ENCODE results near the gene ARID1B.

The ARID1B gene

DNA sequence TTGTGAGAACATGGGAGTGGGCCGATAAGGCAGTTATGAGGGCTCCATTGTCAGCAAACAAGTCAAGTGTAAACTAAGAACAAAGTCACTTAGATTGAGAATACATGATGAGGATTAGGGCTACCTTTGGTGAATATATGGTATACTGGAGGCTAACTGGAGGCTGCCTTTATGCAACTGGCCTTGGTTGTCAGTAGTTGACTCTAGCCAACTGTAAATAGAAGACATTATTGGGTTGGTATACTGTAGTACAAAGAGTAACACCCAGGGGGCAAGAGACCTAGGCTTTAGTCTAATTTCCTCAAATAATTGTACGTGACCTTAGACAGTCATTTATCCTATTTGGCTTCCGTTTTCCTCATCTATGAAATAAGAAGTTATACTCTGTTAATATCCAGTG lies 235.2 kb downstream of the ARID1B start:
- no peak overlapping the region for H3K4me3 ChIP-seq (ENCODE audit: low read depth, low read length)
- DNase-seq (ENCODE audit: low read depth) = no peak
- TF ChIP-seq, protein P1, sequence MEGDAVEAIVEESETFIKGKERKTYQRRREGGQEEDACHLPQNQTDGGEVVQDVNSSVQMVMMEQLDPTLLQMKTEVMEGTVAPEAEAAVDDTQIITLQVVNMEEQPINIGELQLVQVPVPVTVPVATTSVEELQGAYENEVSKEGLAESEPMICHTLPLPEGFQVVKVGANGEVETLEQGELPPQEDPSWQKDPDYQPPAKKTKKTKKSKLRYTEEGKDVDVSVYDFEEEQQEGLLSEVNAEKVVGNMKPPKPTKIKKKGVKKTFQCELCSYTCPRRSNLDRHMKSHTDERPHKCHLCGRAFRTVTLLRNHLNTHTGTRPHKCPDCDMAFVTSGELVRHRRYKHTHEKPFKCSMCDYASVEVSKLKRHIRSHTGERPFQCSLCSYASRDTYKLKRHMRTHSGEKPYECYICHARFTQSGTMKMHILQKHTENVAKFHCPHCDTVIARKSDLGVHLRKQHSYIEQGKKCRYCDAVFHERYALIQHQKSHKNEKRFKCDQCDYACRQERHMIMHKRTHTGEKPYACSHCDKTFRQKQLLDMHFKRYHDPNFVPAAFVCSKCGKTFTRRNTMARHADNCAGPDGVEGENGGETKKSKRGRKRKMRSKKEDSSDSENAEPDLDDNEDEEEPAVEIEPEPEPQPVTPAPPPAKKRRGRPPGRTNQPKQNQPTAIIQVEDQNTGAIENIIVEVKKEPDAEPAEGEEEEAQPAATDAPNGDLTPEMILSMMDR (conservative IDR thresholded peaks at IDR 0.05; ENCODE audit: low read depth, low read length) = no peak

DNA sequence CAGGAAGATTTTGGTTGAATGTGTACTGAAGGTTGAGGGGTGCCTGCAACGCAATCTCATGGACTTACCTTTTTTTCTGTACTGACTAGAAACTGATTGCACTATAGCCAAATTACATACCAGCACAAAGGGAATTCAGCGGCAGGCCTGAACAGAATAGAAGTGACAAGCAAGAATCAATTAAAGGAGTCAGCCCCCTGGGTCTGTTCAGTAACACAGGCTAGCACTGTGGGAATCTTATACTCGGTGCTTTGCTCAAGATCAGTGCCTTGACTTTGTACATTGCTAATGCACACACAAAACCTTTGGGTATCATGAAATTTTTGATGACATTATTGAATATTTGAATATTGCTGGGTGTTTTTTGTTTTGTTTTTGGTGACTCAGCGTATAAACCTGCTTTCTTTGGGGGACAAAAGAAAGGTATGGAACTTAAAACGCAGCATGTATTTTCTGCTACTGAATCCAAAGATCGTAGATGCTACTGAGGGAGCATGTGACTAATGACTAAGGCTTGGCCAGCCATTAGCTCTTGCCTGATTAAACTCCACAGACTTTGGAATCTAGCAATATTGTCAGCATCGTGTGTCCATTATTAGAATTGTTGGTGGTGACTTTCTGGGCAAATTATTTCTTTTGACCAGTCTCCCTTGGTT lies 236.6 kb downstream of the ARID1B start:
- no peak for DNase-seq (ENCODE audit: low read depth)
- H3K4me3 ChIP-seq (ENCODE audit: low read depth, low read length) = no peak overlapping the region
- TF ChIP-seq, protein P1 (conservative IDR thresholded peaks at IDR 0.05; ENCODE audit: low read depth, low read length) = no peak

DNA sequence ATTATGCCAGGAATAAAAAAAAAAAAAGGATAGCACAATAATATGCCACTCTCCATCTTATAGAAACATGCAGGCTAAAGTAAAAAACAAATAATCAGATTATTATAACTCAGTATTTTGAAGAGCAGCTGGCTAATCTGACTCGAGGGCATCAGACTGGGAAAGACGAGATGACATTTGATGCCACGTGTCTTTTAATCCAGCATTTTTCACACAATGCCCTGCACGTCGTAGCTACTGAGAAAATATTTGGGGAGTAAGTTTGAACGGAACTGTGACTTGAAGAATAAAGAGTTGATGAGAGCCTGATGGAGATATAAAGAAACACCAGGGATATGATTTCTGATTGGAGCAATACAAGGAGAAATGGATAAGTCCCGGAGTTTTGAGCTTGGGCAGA lies 237.7 kb downstream of the ARID1B start:
- TF ChIP-seq, protein P1 (conservative IDR thresholded peaks at IDR 0.05; ENCODE audit: low read depth, low read length) = no peak
- no peak for DNase-seq (ENCODE audit: low read depth)
- no peak overlapping the region for H3K4me3 ChIP-seq (ENCODE audit: low read depth, low read length)

DNA sequence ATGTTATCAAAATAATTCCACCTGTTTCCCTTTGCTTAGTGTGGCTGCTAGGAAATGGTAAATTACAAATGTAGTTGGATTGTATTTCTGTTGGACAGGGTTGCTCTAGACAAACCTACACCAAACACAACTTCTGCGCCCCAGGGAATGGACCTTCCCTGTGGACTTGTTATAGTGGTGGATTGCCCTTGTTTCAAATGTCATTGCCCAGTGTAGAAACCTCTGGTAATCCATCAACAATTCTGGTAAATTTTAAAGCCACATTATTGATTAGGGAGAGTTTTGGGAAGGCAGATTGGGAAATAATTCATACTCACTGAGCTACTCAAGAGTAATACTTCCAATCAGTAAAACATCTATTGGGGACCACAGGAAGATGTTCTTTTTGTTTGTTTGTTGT lies 239.8 kb downstream of the ARID1B start:
- TF ChIP-seq, protein P1 (conservative IDR thresholded peaks at IDR 0.05; ENCODE audit: low read depth, low read length) = no peak
- no peak overlapping the region for H3K4me3 ChIP-seq (ENCODE audit: low read depth, low read length)
- DNase-seq (ENCODE audit: low read depth) = no peak

DNA sequence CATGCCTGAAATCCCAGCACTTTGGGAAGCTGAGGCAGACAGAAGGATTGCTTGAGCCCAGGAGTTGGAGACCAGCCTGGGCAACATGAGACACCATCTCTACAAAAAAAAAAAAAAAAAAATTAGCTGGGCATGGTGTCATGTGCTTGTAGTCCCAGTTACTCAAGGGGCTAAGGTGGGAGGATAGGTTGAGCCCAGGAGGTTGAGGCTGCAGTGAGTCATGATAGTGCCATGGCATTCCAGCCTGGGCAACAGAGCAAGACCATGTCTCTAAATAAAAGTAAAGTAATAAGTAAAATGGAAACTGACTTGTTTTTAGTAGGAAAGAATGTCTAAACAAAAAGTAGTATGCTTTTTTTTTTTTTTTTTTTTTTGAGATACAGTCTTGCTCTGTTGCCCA lies 240.7 kb downstream of the ARID1B start:
- TF ChIP-seq, protein P1 (conservative IDR thresholded peaks at IDR 0.05; ENCODE audit: low read depth, low read length) = no peak
- H3K4me3 ChIP-seq (ENCODE audit: low read depth, low read length) = no peak overlapping the region
- DNase-seq (ENCODE audit: low read depth) = no peak

DNA sequence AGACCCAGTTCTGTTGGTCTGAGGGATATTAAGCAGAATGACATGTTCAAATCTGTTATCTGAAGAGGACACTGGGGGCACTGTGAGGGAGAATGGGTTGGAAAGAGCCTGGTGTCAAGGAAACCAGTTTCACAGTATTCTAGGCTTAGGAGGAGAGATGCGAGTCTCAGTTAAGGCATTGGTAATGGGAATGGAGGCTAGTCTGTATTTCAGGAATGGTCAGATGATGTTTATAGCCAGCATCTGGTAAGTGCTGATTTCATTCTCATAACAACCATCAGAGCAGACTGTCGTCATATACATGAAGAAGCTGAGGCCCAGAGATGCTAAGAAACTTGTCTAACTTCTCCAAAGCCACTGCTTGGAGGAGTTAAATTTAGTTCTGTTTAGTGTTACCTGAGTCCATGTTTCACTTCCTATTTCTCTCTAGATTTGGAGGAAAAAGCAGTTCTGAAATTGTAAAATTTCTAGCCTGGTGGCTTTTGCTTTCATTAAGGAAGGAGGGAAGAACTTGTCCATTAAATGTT lies 242.0 kb downstream of the ARID1B start:
- TF ChIP-seq, protein P1 (conservative IDR thresholded peaks at IDR 0.05; ENCODE audit: low read depth, low read length) = no peak
- peak; percentile 35 for DNase-seq (ENCODE audit: low read depth)
- H3K4me3 ChIP-seq (ENCODE audit: low read depth, low read length) = no peak overlapping the region

DNA sequence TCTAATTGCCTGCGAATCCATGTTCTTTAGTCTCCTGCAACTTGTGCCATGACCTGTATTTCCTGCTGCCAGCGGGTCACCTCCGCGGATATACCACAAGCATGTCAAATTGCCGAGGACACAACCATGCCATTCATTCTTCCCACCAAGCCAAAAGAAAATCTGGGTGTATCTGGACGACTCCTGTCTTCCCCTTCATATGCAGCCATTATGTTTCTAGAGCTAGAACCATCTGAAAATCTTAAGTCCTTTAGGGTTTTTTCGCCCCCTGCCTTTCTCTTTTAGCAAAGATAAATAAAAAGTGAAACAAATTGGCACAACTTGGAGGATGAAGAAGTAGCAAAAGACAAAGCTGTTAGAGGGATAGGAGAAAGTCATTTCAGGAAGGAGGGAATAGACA lies 242.6 kb downstream of the ARID1B start:
- peak overlapping the region; percentile 6 for H3K4me3 ChIP-seq (ENCODE audit: low read depth, low read length)
- peak; percentile 57 for DNase-seq (ENCODE audit: low read depth)
- TF ChIP-seq, protein P1 (conservative IDR thresholded peaks at IDR 0.05; ENCODE audit: low read depth, low read length) = peak; percentile 34

Data from choroid plexus epithelial cell (primary cell).